HepG2 (cell line): ENCODE measurements around the gene SFXN5. TPM values are rescaled to one million over a fixed set of nuclear protein-coding genes. Genes with fewer than 3 reads are reported as not detected.

ENCODE experiments used
- ATAC-seq: fragments of 200-7000 bp; cut with Tn5 transposase; 3 replicates; pipeline ENCODE4 v1.9.1; 2020; ENCODE audit warnings: mild to moderate bottlenecking, moderate library complexity
- BruUV-seq: library from RNA; stranded (reverse); fragments of 400-500 nt; replicated peaks from 2 replicates; lab custom pipeline; 2021; lab: Mats Ljungman, UMichigan
- CTCF ChIA-PET: fragments of 300-600 bp; formaldehyde crosslinking; extraction: SDS; loops from one replicate; lab custom pipeline; 2021; ENCODE audit warnings: low total read pairs, inconsistent platforms, low intra/inter-chr PET ratio; lab: Yijun Ruan, JAX
- POLR2A ChIA-PET: fragments of 350-600 bp; sonication (Branson Sonifier 250); formaldehyde crosslinking; loops from one replicate; lab custom pipeline; 2020; ENCODE audit warnings: antibody characterized with exemption, inconsistent platforms; lab: Yijun Ruan, JAX
- DNase-seq: peaks from one replicate; pipeline ENCODE4 v3.0.0-alpha.2; 2015; ENCODE audit warnings: low spot score
- FAIRE-seq: peaks from 3 replicates; lab custom pipeline; 2011; peaks lifted over from hg19 to GRCh38; lab: Jason Lieb, UNC
- H2AFZ ChIP-seq: one replicate; pipeline ENCODE4 v1.6.1; 2011; ENCODE audit warnings: low read length, inconsistent platforms
- H3K27ac ChIP-seq: fragments of 300-600 bp; 3 replicates; pipeline ENCODE4 v1.8.0; 2011; ENCODE audit warnings: mixed run types, mild to moderate bottlenecking, mixed read lengths, low read length, inconsistent platforms; ENCODE audit not compliant: insufficient read depth; ENCODE audit errors: extremely low read length
- H3K27me3 ChIP-seq, 2 experiments: fragments of 200-600 bp in 1 of 2; 2 replicates in 1 of 2; 3 replicates in 1 of 2; pipeline versions ENCODE4 v1.6.0 to v1.8.0; 2011; ENCODE audit warnings: low read length in 2 of 2, mild to moderate bottlenecking in 2 of 2, moderate library complexity in 2 of 2, inconsistent platforms in 1 of 2; ENCODE audit not compliant: insufficient read depth in 2 of 2, control insufficient read depth in 1 of 2
- H3K36me3 ChIP-seq, 2 experiments: fragments of 200-600 bp in 1 of 2; replicated peaks in 1 of 2; 2 replicates in 1 of 2; 3 replicates in 1 of 2; pipeline versions ENCODE4 v1.5.1 to v1.8.0; 2011; ENCODE audit warnings: low read length in 2 of 2, inconsistent platforms in 1 of 2; ENCODE audit not compliant: insufficient read depth in 2 of 2, control insufficient read depth in 1 of 2
- H3K4me1 ChIP-seq: 2 replicates; pipeline ENCODE4 v1.5.1; 2012; ENCODE audit warnings: low read length, inconsistent platforms; ENCODE audit not compliant: insufficient read depth
- H3K4me2 ChIP-seq: 2 replicates; pipeline ENCODE4 v1.6.0; 2011; ENCODE audit warnings: low read depth, low read length, inconsistent platforms
- H3K4me3 ChIP-seq, 3 experiments: fragments of 200-600 bp in 1 of 3; sonication (generic), shearing (Covaris generic) in 1 of 3; replicated peaks in 1 of 3; 2 replicates each; pipeline ENCODE4 v1.5.1; 2011 to 2016; ENCODE audit warnings: low read length in 3 of 3, inconsistent platforms in 2 of 3, low read depth in 2 of 3, mild to moderate bottlenecking in 2 of 3, control low read depth in 1 of 3, mixed read lengths in 1 of 3; ENCODE audit not compliant: insufficient read depth in 1 of 3
- H3K79me2 ChIP-seq: one replicate; pipeline ENCODE4 v1.6.1; 2011; ENCODE audit warnings: low read length, inconsistent platforms; ENCODE audit not compliant: insufficient read depth
- H3K9ac ChIP-seq: 2 replicates; pipeline ENCODE4 v1.6.0; 2011; ENCODE audit warnings: mild to moderate bottlenecking, low read depth, low read length, inconsistent platforms; ENCODE audit not compliant: insufficient read depth
- H3K9me3 ChIP-seq: 2 replicates; pipeline ENCODE4 v1.5.1; 2012; ENCODE audit warnings: mild to moderate bottlenecking, low read length
- H4K20me1 ChIP-seq: 2 replicates; pipeline ENCODE4 v1.6.0; 2011; ENCODE audit warnings: inconsistent platforms, mild to moderate bottlenecking, low read length, moderate library complexity; ENCODE audit not compliant: insufficient read depth
- AGO2 ChIP-seq: fragments of 200-400 bp; formaldehyde crosslinking; optimal IDR thresholded peaks from 2 replicates; pipeline ENCODE3; 2017; ENCODE audit warnings: mild to moderate bottlenecking, low read depth, low read length, moderate library complexity
- EZH2 ChIP-seq: conservative IDR thresholded peaks from 2 replicates; pipeline ENCODE4 v1.6.1; 2012; ENCODE audit warnings: mild to moderate bottlenecking, low read depth, low read length, moderate library complexity
- HOXA3 ChIP-seq: sonication (generic); formaldehyde crosslinking; IDR thresholded peaks from 2 replicates; pipeline ENCODE4 v1.5.0; 2020; ENCODE audit warnings: missing genetic modification reagents
- NFKBIZ ChIP-seq: IDR thresholded peaks from 2 replicates; pipeline ENCODE4 v1.6.1; 2018; ENCODE audit warnings: missing genetic modification reagents, missing compliant biosample characterization
- SALL1 ChIP-seq: sonication (generic); formaldehyde crosslinking; IDR thresholded peaks from 2 replicates; pipeline ENCODE4 v1.8.0; 2022; ENCODE audit warnings: mild to moderate bottlenecking, missing genetic modification reagents
- ZNF691 ChIP-seq: sonication (generic); formaldehyde crosslinking; IDR thresholded peaks from 2 replicates; pipeline ENCODE4 v1.4.0; 2020; ENCODE audit warnings: missing genetic modification reagents, low read depth, mild to moderate bottlenecking, borderline replicate concordance
- WGBS: methylation state at CpG from one replicate; pipeline ENCODE4 v1.1.6; 2017; ENCODE audit warnings: low lambda C conversion rate; 5-methylcytosine and 5-hydroxymethylcytosine counted together
- in situ Hi-C: cut with HindIII; loops from 2 replicates; pipeline ENCODE4 v1.10.0; 2017; ENCODE audit warnings: low pct_unique_long_range_greater_than_20kb; ENCODE audit not compliant: extremely low pct_ligation_motif_present
- intact Hi-C: fragments of 100-400 bp; cut with micrococcal nuclease; formaldehyde crosslinking; loops from one replicate; pipeline ENCODE4 v1.10.0; 2022; ENCODE audit not compliant: unreplicated experiment
- polyA plus RNA-seq, 8 experiments: library from polyadenylated mRNA; depleted of rRNA in 3 of 8; stranded (reverse) in 7 of 8; unstranded in 1 of 8; fragments of >200 nt; fragmentation: Illumina TruSeq in 4 of 8; extraction: Trizol in 4 of 8; gene quantifications; 2 replicates each; pipeline versions ENCODE4 v1.2.1 to v1.2.3, GENCODE V29; 2011 to 2016; ENCODE audit warnings: low read depth in 4 of 8, missing spikeins in 1 of 8, mixed read lengths in 1 of 8; ENCODE audit not compliant: insufficient read depth in 1 of 8
- total RNA-seq, 5 experiments: library from RNA; depleted of rRNA; stranded (reverse); fragments of >200 nt; fragmentation: Illumina TruSeq; extraction: Trizol; gene quantifications; 2 replicates each; pipeline ENCODE4 v1.2.3, GENCODE V29; 2016; ENCODE audit warnings: low read depth in 1 of 5

Gene SFXN5
- total and polyA plus RNA-seq, 2 of the 13 experiments (the other 11 are each of a cell fraction or from before 2014, with no cell fraction given), result 34.9 to 37.4 TPM

- TF ChIP-seq ZNF691 (CRISPR knock-in tag), result no peak
- no peak for TF ChIP-seq HOXA3
- no peak for TF ChIP-seq SALL1
- TF ChIP-seq NFKBIZ, result no peak
Observed at GRCh38 chr2:72994991-72995380, 76.5 kb downstream of the SFXN5 start (continued).

GRCh38 chr2:72994282-72994990 lies 77.1 kb downstream of the SFXN5 start:
- BruUV-seq, result no TSS peak
- Histone ChIP-seq H3K4me1 (peaks cover 13% of the 10 kb centered on the region), H3K27ac (no peak overlapping the region), H3K9ac (no peak overlapping the region), H3K36me3 (peaks cover 4 to 12% of the 10 kb centered on the region in 2 experiments; a peak in 3 of 5 replicates), H3K4me3 (no peak overlapping the region), H3K4me2 (no peak overlapping the region), H2AFZ (no peak overlapping the region), H3K79me2 (no peaks in the 10 kb centered on the region), H3K9me3 (no peaks in the 10 kb centered on the region), H3K27me3 (no peaks in the 10 kb centered on the region), H4K20me1 (no peaks in the 10 kb centered on the region)
- WGBS, result 95% methylated on average over 10 of the region's 10 CpGs
- DNase-seq (no peak), ATAC-seq (no peak), FAIRE-seq (no peak)
- TF ChIP-seq EZH2 (no peak), AGO2 (peak; percentile 42)
- ChIA-PET CTCF (interaction anchor here (2.2 to 2.5 kb wide), 2 partner anchors 170 to 183 kb away, joined by 10 to 16 read pairs; no protein-coding TSS in a partner anchor), POLR2A (interaction anchor here (2.3 to 3.2 kb wide), 2 partner anchors 37 to 76 kb away, joined by 7 to 19 read pairs; partner anchors contain the start of gene SFXN5)
- in situ Hi-C loops (loop anchor here (5.0 kb wide), 2 partner anchors 73 to 163 kb away; no protein-coding TSS in a partner anchor), intact Hi-C loops (loop anchor here (5.0 kb wide), 1 partner anchor 183 kb away; no protein-coding TSS in a partner anchor)
